ENCODE data around the gene MED13L.

GRCh38 chr12:115936997-115937916, 340.2 kb downstream of the MED13L start:
- TF ChIP-seq CTCF (conservative IDR thresholded peaks at IDR 0.05; ENCODE audit: low read depth, low read length): no peak
- TF ChIP-seq EZH2 (IDR thresholded peaks at IDR 0.05; ENCODE audit: borderline replicate concordance, low read depth, low read length, poor library complexity, severe bottlenecking): no peak

Measured in A673 (cell line).